ENCODE measurements around the gene NUP153.

- TF ChIP-seq, protein P1, sequence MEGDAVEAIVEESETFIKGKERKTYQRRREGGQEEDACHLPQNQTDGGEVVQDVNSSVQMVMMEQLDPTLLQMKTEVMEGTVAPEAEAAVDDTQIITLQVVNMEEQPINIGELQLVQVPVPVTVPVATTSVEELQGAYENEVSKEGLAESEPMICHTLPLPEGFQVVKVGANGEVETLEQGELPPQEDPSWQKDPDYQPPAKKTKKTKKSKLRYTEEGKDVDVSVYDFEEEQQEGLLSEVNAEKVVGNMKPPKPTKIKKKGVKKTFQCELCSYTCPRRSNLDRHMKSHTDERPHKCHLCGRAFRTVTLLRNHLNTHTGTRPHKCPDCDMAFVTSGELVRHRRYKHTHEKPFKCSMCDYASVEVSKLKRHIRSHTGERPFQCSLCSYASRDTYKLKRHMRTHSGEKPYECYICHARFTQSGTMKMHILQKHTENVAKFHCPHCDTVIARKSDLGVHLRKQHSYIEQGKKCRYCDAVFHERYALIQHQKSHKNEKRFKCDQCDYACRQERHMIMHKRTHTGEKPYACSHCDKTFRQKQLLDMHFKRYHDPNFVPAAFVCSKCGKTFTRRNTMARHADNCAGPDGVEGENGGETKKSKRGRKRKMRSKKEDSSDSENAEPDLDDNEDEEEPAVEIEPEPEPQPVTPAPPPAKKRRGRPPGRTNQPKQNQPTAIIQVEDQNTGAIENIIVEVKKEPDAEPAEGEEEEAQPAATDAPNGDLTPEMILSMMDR (IDR thresholded peaks at IDR 0.05): no peak
- no peak for TF ChIP-seq POLR2A (IDR thresholded peaks at IDR 0.05)
Observed at GRCh38 chr6:17705428-17705777, 1.3 kb downstream of the NUP153 start.

Measured in lower leg skin (tissue), 3 donors.